Common myeloid progenitor, CD34-positive (primary cell): ENCODE measurements around the gene PKN2.
A peak's percentile ranks its signal among the peaks of the same experiment; 100 is the strongest.

Experiments used
- CTCF ChIA-PET: fragments of 350-600 bp; sonication (Branson Sonifier 250); formaldehyde crosslinking; loops from one replicate; lab custom pipeline; 2021; ENCODE audit warnings: antibody characterized with exemption; lab: Charles Lee
- POLR2A ChIA-PET: fragments of 350-600 bp; sonication (Branson Sonifier 250); formaldehyde crosslinking; loops from one replicate; lab custom pipeline; 2021; ENCODE audit warnings: antibody characterized with exemption; lab: Charles Lee
- DNase-seq, 3 donors: peaks; one replicate each; pipeline versions ENCODE4 v3.0.0 to v3.0.0-alpha.2; 2013
- H3K27ac ChIP-seq, 2 experiments: 1 replicate in 1 of 2; 2 replicates in 1 of 2; pipeline ENCODE4 v1.7.0; 2013; ENCODE audit warnings: inconsistent platforms in 2 of 2, low read length in 2 of 2, mild to moderate bottlenecking in 2 of 2, low read depth in 1 of 2, moderate library complexity in 1 of 2; ENCODE audit not compliant: severe bottlenecking in 2 of 2, insufficient read depth in 1 of 2, poor library complexity in 1 of 2
- H3K27me3 ChIP-seq, 5 experiments: replicated peaks in 2 of 5; 1 replicate in 3 of 5; 2 replicates in 2 of 5; pipeline versions ENCODE4 v1.6.1 to v1.7.0; 2013; ENCODE audit warnings: low read length in 4 of 5, mild to moderate bottlenecking in 2 of 5, moderate library complexity in 2 of 5, inconsistent platforms in 1 of 5; ENCODE audit not compliant: insufficient read depth in 5 of 5, control insufficient read depth in 4 of 5
- H3K36me3 ChIP-seq, 4 experiments: 1 replicate in 2 of 4; 2 replicates in 2 of 4; pipeline versions ENCODE4 v1.6.1 to v1.7.0; 2013; ENCODE audit warnings: low read length in 3 of 4, control low read depth in 1 of 4, mild to moderate bottlenecking in 1 of 4; ENCODE audit not compliant: control insufficient read depth in 4 of 4, insufficient read depth in 4 of 4
- H3K4me1 ChIP-seq, 4 experiments: 1 replicate in 3 of 4; 2 replicates in 1 of 4; pipeline versions ENCODE4 v1.6.1 to v1.7.1; 2013; ENCODE audit warnings: low read length in 3 of 4, mild to moderate bottlenecking in 3 of 4, control low read depth in 1 of 4, inconsistent platforms in 1 of 4, moderate library complexity in 1 of 4; ENCODE audit not compliant: control insufficient read depth in 4 of 4, insufficient read depth in 4 of 4; ENCODE audit errors: control extremely low read depth in 1 of 4
- H3K4me3 ChIP-seq, 7 experiments: 1 replicate in 4 of 7; 2 replicates in 3 of 7; pipeline versions ENCODE4 v1.5.1 to v1.7.0; 2013; ENCODE audit warnings: mild to moderate bottlenecking in 7 of 7, low read length in 6 of 7, moderate library complexity in 6 of 7, inconsistent platforms in 2 of 7, low read depth in 2 of 7, control low read depth in 1 of 7; ENCODE audit not compliant: insufficient read depth in 4 of 7, control insufficient read depth in 1 of 7; ENCODE audit errors: extremely low read depth in 1 of 7
- H3K9me3 ChIP-seq, 5 experiments: 1 replicate in 4 of 5; 2 replicates in 1 of 5; pipeline versions ENCODE4 v1.6.1 to v1.7.1; 2013; ENCODE audit warnings: low read length in 4 of 5, mild to moderate bottlenecking in 2 of 5, inconsistent platforms in 1 of 5, low read depth in 1 of 5, moderate library complexity in 1 of 5; ENCODE audit not compliant: control insufficient read depth in 4 of 5, insufficient read depth in 2 of 5; ENCODE audit errors: control extremely low read depth in 1 of 5
- WGBS: methylation state at CpG from one replicate; pipeline ENCODE4 v1.1.5; 2013; ENCODE audit not compliant: insufficient coverage; 5-methylcytosine and 5-hydroxymethylcytosine counted together

The PKN2 gene

GRCh38 chr1:88736633-88737248 is 52.7 kb downstream of the PKN2 start:
- POLR2A ChIA-PET: no interaction called here
- WGBS: 100% methylated on average over 6 of the region's 7 CpGs

GRCh38 chr1:88737338-88737927 is 53.4 kb downstream of the PKN2 start:
- ChIA-PET POLR2A (no interaction called here), CTCF (no interaction called here)
- H3K9me3 ChIP-seq: peaks cover 8 to 28% (median 14%) of the 10 kb centered on the region in 5 experiments
- peaks cover 7 to 19% (median 16%) of the 10 kb centered on the region in 4 experiments for H3K36me3 ChIP-seq
- H3K27ac ChIP-seq: no peak overlapping the region
- no peak overlapping the region for H3K4me3 ChIP-seq
- no peaks in the 10 kb centered on the region for H3K4me1 ChIP-seq
- WGBS: 100% methylated on average over 1 of the region's 3 CpGs
- DNase-seq: no peak
- no peaks in the 10 kb centered on the region for H3K27me3 ChIP-seq

More at GRCh38 chr1:88736633-88737248, 52.7 kb downstream of the PKN2 start:
- peaks cover 8 to 28% (median 14%) of the 10 kb centered on the region in 5 experiments for H3K9me3 ChIP-seq
- peaks cover 7 to 19% (median 16%) of the 10 kb centered on the region in 4 experiments for H3K36me3 ChIP-seq
- H3K27me3 ChIP-seq: no peaks in the 10 kb centered on the region
- DNase-seq: peak in 2 of 3 donors; percentile 23 to 35
- no peak overlapping the region for H3K27ac ChIP-seq
- no peak overlapping the region for H3K4me3 ChIP-seq
- peaks cover 0 to 2% (median 0%) of the 10 kb centered on the region in 4 experiments for H3K4me1 ChIP-seq
- CTCF ChIA-PET: interaction anchor here (0.9 to 1.7 kb wide), 2 partner anchors 14 to 35 kb away, joined by 3 to 6 read pairs; no protein-coding TSS in a partner anchor

DNA sequence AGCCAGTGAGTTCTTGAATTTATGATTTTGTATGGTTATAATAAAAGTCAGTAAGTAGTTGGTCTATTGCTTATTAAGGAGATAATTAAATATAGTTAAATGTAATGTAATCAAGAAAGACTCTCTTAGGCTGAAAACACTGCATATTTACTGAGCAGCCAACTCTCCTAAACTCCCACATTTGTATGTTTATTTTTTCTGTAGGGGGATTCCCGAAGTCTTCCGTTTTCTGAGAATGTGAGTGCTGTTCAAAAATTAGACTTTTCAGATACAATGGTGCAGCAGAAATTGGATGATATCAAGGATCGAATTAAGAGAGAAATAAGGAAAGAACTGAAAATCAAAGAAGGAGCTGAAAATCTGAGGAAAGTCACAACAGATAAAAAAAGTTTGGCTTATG is 56.7 kb downstream of the PKN2 start:
- ChIA-PET CTCF (no interaction called here), POLR2A (no interaction called here)
- WGBS: 67% methylated on average over 1 of the region's 3 CpGs
- Histone ChIP-seq H3K4me3 (no peak overlapping the region), H3K4me1 (no peaks in the 10 kb centered on the region), H3K27me3 (no peaks in the 10 kb centered on the region), H3K27ac (no peak overlapping the region), H3K9me3 (peaks cover 0 to 12% (median 8%) of the 10 kb centered on the region in 5 experiments), H3K36me3 (peaks cover 12 to 39% (median 24%) of the 10 kb centered on the region in 4 experiments)
- no peak for DNase-seq

- ChIA-PET POLR2A (no interaction called here), CTCF (no interaction called here)
- no peak for DNase-seq
- Histone ChIP-seq H3K27me3 (no peaks in the 10 kb centered on the region), H3K36me3 (peaks cover 12 to 41% (median 24%) of the 10 kb centered on the region in 4 experiments), H3K4me3 (no peak overlapping the region), H3K4me1 (no peaks in the 10 kb centered on the region), H3K9me3 (peaks cover 0 to 8% (median 4%) of the 10 kb centered on the region in 5 experiments), H3K27ac (no peak overlapping the region)
- 100% methylated on average over 1 of the region's 2 CpGs for WGBS
Measured at GRCh38 chr1:88741413-88741812, 57.3 kb downstream of the PKN2 start.

DNA sequence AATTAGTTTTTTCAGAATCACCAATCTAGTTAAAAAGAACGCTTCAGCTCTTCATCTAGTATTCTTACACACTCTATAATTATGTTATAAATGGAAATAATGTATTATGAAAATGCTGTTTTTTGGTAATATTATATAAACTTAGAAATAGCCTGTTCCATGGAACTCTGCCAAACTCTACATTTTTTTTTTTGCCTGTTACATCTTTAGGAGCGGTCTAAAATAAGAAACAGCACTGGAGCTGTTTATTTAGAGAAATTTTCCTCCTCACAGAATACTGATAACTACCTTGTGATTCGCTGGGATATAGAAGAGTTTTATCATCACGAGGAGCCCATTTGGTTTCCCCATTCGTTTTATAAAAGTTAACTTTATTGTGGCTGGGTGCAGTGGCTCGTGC is 58.5 kb downstream of the PKN2 start:
- Histone ChIP-seq H3K27ac (no peak overlapping the region), H3K36me3 (peaks cover 9 to 32% (median 15%) of the 10 kb centered on the region in 4 experiments), H3K4me3 (no peak overlapping the region), H3K4me1 (peaks cover 0 to 3% (median 0%) of the 10 kb centered on the region in 4 experiments), H3K27me3 (no peaks in the 10 kb centered on the region), H3K9me3 (peaks cover 0 to under 1% (median 0%) of the 10 kb centered on the region in 5 experiments)
- POLR2A ChIA-PET: no interaction called here
- WGBS: 100% methylated on average over 2 of the region's 6 CpGs
- CTCF ChIA-PET: no interaction called here
- no peak for DNase-seq

GRCh38 chr1:88744142-88744541 is 60.1 kb downstream of the PKN2 start:
- no peak overlapping the region for H3K4me3 ChIP-seq
- H3K9me3 ChIP-seq: no peaks in the 10 kb centered on the region
- WGBS: 100% methylated on average over 3 of the region's 3 CpGs
- H3K27me3 ChIP-seq: no peaks in the 10 kb centered on the region
- POLR2A ChIA-PET: no interaction called here
- DNase-seq: peak in 1 of 3 donors; percentile 17
- no peak overlapping the region for H3K27ac ChIP-seq
- peaks cover 0 to 3% (median 0%) of the 10 kb centered on the region in 4 experiments for H3K4me1 ChIP-seq
- H3K36me3 ChIP-seq: peaks cover 4 to 32% (median 13%) of the 10 kb centered on the region in 4 experiments
- CTCF ChIA-PET: no interaction called here

- Histone ChIP-seq H3K4me3 (no peak overlapping the region), H3K27ac (no peak overlapping the region), H3K27me3 (no peaks in the 10 kb centered on the region), H3K36me3 (peaks cover 4 to 32% (median 13%) of the 10 kb centered on the region in 4 experiments), H3K9me3 (no peaks in the 10 kb centered on the region), H3K4me1 (peaks cover 0 to 11% (median 0%) of the 10 kb centered on the region in 4 experiments)
- POLR2A ChIA-PET: no interaction called here
- DNase-seq: peak in 2 of 3 donors; percentile 34 to 47
- CTCF ChIA-PET: no interaction called here
- 100% methylated on average over 1 of the region's 2 CpGs for WGBS
Measured at GRCh38 chr1:88746916-88747315, 62.8 kb downstream of the PKN2 start.
